ENCODE measurements around the gene ZNF682. TPM values are rescaled to one million over a fixed set of nuclear protein-coding genes. Genes with fewer than 3 reads are reported as not detected.

ZNF682 gene
- total RNA-seq, 1 donor from 2014 or later = 6.0 TPM

DNA sequence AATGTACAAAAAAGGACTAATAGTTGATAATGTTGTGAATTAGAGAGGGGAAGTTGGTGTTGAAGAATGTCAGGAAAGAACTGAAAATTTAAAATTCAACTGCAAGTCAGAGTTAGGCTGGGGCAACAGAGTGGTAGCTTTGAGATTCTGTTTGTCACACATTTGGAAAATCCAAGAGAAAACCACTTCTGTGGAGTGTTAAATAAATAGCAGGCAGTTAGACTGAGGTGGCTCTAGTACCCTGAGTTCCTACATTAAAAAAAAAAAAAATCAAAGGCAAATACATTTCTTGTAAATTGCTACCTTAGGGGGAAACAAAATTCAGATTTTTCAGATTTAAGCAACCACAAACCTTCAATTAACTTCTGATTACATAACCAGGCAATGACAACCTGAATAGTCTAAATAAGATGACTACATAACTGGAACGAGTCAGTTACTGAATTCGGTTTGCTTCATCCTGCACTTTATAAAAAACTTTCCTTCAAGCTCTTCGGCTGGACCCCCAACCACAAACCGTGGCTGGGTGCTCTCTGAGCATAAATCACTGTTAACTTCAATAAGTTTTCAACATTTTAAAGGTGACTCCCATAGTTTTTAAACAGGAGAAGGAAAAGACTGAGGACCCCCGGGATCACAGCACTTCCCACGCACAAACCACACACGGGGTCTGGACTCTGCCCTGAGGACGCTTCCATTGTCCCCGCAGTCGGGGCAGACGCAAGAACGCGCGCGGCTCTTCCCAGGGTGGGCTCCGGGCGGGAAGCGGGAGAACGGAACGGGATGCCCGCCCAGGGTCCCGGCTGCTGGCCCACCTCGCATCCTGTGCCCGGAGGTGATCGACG is 725 bp downstream of the ZNF682 start:
- no peak for DNase-seq (ENCODE audit: extremely low spot score, unreplicated experiment)
- Mint-ChIP-seq H3K27me3 (ENCODE audit: unreplicated experiment) (no peaks in the 10 kb centered on the region), H3K4me3 (ENCODE audit: unreplicated experiment) (peak overlapping the region; percentile 90), H3K9me3 (ENCODE audit: unreplicated experiment) (no peaks in the 10 kb centered on the region), H3K36me3 (ENCODE audit: unreplicated experiment) (peaks cover 6% of the 10 kb centered on the region), H3K4me1 (ENCODE audit: unreplicated experiment) (peaks cover 14% of the 10 kb centered on the region), H3K27ac (ENCODE audit: unreplicated experiment) (peak overlapping the region; percentile 97)
- TF ChIP-seq, protein P1, sequence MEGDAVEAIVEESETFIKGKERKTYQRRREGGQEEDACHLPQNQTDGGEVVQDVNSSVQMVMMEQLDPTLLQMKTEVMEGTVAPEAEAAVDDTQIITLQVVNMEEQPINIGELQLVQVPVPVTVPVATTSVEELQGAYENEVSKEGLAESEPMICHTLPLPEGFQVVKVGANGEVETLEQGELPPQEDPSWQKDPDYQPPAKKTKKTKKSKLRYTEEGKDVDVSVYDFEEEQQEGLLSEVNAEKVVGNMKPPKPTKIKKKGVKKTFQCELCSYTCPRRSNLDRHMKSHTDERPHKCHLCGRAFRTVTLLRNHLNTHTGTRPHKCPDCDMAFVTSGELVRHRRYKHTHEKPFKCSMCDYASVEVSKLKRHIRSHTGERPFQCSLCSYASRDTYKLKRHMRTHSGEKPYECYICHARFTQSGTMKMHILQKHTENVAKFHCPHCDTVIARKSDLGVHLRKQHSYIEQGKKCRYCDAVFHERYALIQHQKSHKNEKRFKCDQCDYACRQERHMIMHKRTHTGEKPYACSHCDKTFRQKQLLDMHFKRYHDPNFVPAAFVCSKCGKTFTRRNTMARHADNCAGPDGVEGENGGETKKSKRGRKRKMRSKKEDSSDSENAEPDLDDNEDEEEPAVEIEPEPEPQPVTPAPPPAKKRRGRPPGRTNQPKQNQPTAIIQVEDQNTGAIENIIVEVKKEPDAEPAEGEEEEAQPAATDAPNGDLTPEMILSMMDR (IDR thresholded peaks at IDR 0.05) = no peak

DNA sequence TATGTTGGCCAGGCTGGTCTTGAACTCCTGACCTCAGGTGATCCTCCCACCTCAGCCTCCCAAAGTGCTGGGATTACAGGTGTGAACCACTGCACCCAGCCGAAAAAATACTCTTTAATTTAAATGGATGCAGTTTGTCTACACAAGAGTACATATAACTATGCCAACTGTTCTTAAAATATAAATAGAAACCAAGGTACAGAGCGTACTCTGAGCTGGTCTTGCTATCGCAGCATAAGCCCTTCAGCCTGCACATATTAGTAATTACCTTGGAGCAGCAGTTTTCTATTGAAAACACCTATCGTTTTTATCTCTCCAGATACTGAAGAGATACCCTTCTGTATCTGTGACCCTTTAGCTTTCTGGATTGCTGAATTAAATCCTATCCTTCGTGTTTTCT is 3.4 kb downstream of the ZNF682 start:
- H3K9me3 Mint-ChIP-seq (ENCODE audit: unreplicated experiment) = no peaks in the 10 kb centered on the region

DNA sequence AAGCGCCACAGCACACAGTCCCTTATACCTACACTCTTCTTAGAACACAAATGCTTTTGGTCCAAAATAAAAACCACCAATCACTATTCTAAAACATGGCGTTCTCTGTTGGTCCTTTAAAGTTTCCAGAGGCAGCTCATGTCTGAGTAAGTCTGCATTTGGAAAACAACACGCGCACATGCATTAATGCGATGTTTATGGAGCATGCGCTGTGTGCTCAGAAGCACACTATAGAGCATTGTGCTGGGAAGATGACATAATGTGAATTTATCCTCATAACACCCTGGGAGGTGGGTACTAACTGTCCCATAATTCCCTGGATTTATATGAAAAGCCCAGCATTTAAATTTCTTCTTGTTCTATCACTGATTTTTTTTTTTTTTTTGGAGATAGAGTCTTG is 10.7 kb downstream of the ZNF682 start:
- H3K27me3 Mint-ChIP-seq (ENCODE audit: unreplicated experiment) = no peaks in the 10 kb centered on the region
- no peak for DNase-seq (ENCODE audit: extremely low spot score, unreplicated experiment)
- no peak overlapping the region for H3K27ac Mint-ChIP-seq (ENCODE audit: unreplicated experiment)
- H3K36me3 Mint-ChIP-seq (ENCODE audit: unreplicated experiment) = peaks cover 42% of the 10 kb centered on the region
- H3K9me3 Mint-ChIP-seq (ENCODE audit: unreplicated experiment) = peaks cover 3% of the 10 kb centered on the region
- TF ChIP-seq, protein P1 (IDR thresholded peaks at IDR 0.05) = no peak
- no peak overlapping the region for H3K4me3 Mint-ChIP-seq (ENCODE audit: unreplicated experiment)
- no peaks in the 10 kb centered on the region for H3K4me1 Mint-ChIP-seq (ENCODE audit: unreplicated experiment)

More for the DNA sequence above, 3.4 kb downstream of the ZNF682 start:
- peaks cover 19% of the 10 kb centered on the region for H3K36me3 Mint-ChIP-seq (ENCODE audit: unreplicated experiment)
- TF ChIP-seq, protein P1 (IDR thresholded peaks at IDR 0.05) = no peak
- H3K4me1 Mint-ChIP-seq (ENCODE audit: unreplicated experiment) = peaks cover 14% of the 10 kb centered on the region
- no peak overlapping the region for H3K4me3 Mint-ChIP-seq (ENCODE audit: unreplicated experiment)
- DNase-seq (ENCODE audit: extremely low spot score, unreplicated experiment) = no peak
- H3K27ac Mint-ChIP-seq (ENCODE audit: unreplicated experiment) = no peak overlapping the region
- H3K27me3 Mint-ChIP-seq (ENCODE audit: unreplicated experiment) = no peaks in the 10 kb centered on the region

- TF ChIP-seq, protein P1 (IDR thresholded peaks at IDR 0.05) = no peak
- peaks cover 46% of the 10 kb centered on the region for H3K9me3 Mint-ChIP-seq (ENCODE audit: unreplicated experiment)
- H3K4me1 Mint-ChIP-seq (ENCODE audit: unreplicated experiment) = no peaks in the 10 kb centered on the region
- H3K36me3 Mint-ChIP-seq (ENCODE audit: unreplicated experiment) = peaks cover 50% of the 10 kb centered on the region
- no peak overlapping the region for H3K4me3 Mint-ChIP-seq (ENCODE audit: unreplicated experiment)
- no peak for DNase-seq (ENCODE audit: extremely low spot score, unreplicated experiment)
- no peaks in the 10 kb centered on the region for H3K27me3 Mint-ChIP-seq (ENCODE audit: unreplicated experiment)
- H3K27ac Mint-ChIP-seq (ENCODE audit: unreplicated experiment) = no peak overlapping the region
Observed at GRCh38 chr19:20005741-20006140, 33.6 kb downstream of the ZNF682 start.

- Mint-ChIP-seq H3K27me3 (ENCODE audit: unreplicated experiment) (no peaks in the 10 kb centered on the region), H3K4me1 (ENCODE audit: unreplicated experiment) (no peaks in the 10 kb centered on the region), H3K9me3 (ENCODE audit: unreplicated experiment) (peaks cover 37% of the 10 kb centered on the region), H3K27ac (ENCODE audit: unreplicated experiment) (no peak overlapping the region), H3K4me3 (ENCODE audit: unreplicated experiment) (no peak overlapping the region), H3K36me3 (ENCODE audit: unreplicated experiment) (peaks cover 5% of the 10 kb centered on the region)
- DNase-seq (ENCODE audit: extremely low spot score, unreplicated experiment) = no peak
- TF ChIP-seq, protein P1 (IDR thresholded peaks at IDR 0.05) = peak; percentile 32
Observed at GRCh38 chr19:19997656-19998268, 41.5 kb downstream of the ZNF682 start.

Measured in osteocyte (in vitro differentiated cells).